ENCODE results near the gene EP400. TPM values are rescaled to one million over a fixed set of nuclear protein-coding genes. Genes with fewer than 3 reads are reported as not detected.

EP400 gene
- total and polyA plus RNA-seq, 12 donors, result 6.6 to 20.5 (median 18.9) TPM

GRCh38 chr12:132024758-132025157, 75.0 kb downstream of the EP400 start:
- peaks cover 0 to 4% (median 0%) of the 10 kb centered on the region in 9 donors for H3K4me1 ChIP-seq
- whole genome bisulfite sequencing, 2 donors, result 91 to 93% methylated on average over 11 of the region's 11 CpGs
- H3K9me3 ChIP-seq, result no peaks in the 10 kb centered on the region
- H3K36me3 ChIP-seq, result peaks cover 0 to 99% (median 71%) of the 10 kb centered on the region in 9 donors
- intact Hi-C loops (cut with DNase I), result loop anchor here in 1 of 10 donors (5.0 kb wide), 1 partner anchor 43 kb away; no protein-coding TSS in a partner anchor
- ATAC-seq, result no peak
- no peak for TF ChIP-seq CTCF (IDR thresholded peaks at IDR 0.05)
- H3K27ac ChIP-seq, result no peak overlapping the region
- no peak overlapping the region for H3K4me3 ChIP-seq
- DNase-seq, result no peak
- H3K27me3 ChIP-seq, result no peaks in the 10 kb centered on the region

- Histone ChIP-seq H3K9me3 (no peaks in the 10 kb centered on the region), H3K4me1 (peaks cover 0 to 10% (median 0%) of the 10 kb centered on the region in 9 donors), H3K4me3 (no peak overlapping the region), H3K27ac (no peak overlapping the region), H3K27me3 (no peaks in the 10 kb centered on the region), H3K36me3 (peaks cover 0 to 99% (median 69%) of the 10 kb centered on the region in 9 donors)
- no peak for DNase-seq
- ATAC-seq, result no peak
- intact Hi-C loops (cut with DNase I), result no loop called here
- WGBS, 2 donors, result 96 to 97% methylated on average over 14 of the region's 14 CpGs
- TF ChIP-seq CTCF (IDR thresholded peaks at IDR 0.05), result no peak
Measured at GRCh38 chr12:132025526-132025925, 75.8 kb downstream of the EP400 start.

- Histone ChIP-seq H3K4me1 (peaks cover 0 to 15% (median 3%) of the 10 kb centered on the region in 9 donors), H3K27me3 (no peaks in the 10 kb centered on the region), H3K4me3 (no peak overlapping the region), H3K36me3 (peaks cover 0 to 99% (median 69%) of the 10 kb centered on the region in 9 donors), H3K9me3 (no peaks in the 10 kb centered on the region), H3K27ac (no peak overlapping the region)
- DNase-seq, result no peak
- no peak for TF ChIP-seq CTCF (IDR thresholded peaks at IDR 0.05)
- intact Hi-C loops (cut with DNase I), result no loop called here
- ATAC-seq, result no peak
- WGBS, 2 donors, result 88 to 91% methylated on average over 13 of the region's 13 CpGs
Measured at GRCh38 chr12:132026061-132026795, 76.5 kb downstream of the EP400 start.

- ATAC-seq, result no peak
- Histone ChIP-seq H3K9me3 (no peaks in the 10 kb centered on the region), H3K4me3 (no peak overlapping the region), H3K27ac (no peak overlapping the region), H3K36me3 (peaks cover 0 to 99% (median 67%) of the 10 kb centered on the region in 9 donors), H3K27me3 (no peaks in the 10 kb centered on the region), H3K4me1 (peaks cover 0 to 22% (median 3%) of the 10 kb centered on the region in 9 donors)
- no peak for TF ChIP-seq CTCF (IDR thresholded peaks at IDR 0.05)
- DNase-seq, result no peak
- WGBS, 2 donors, result 90 to 92% methylated on average over 18 of the region's 18 CpGs
- intact Hi-C loops (cut with DNase I), result no loop called here
Measured at GRCh38 chr12:132026796-132027500, 77.2 kb downstream of the EP400 start.

Data from heart right ventricle (tissue), 16 donors.